Spleen (tissue), 7 donors: Measurements from ENCODE around the gene ATXN3L.

Experiments
- CTCF ChIP-seq, 11 experiments: fragments of 200-600 bp in 7 of 11; fragments of 450-650 bp in 4 of 11; sonication (generic) in 4 of 11; IDR thresholded peaks in 8 of 11; conservative IDR thresholded peaks in 3 of 11; 1 replicate in 7 of 11; 2 replicates in 4 of 11; pipeline versions ENCODE4 v1.4.0 to v1.8.0; 2016 to 2021; ENCODE audit warnings: antibody characterized with exemption in 11 of 11, inconsistent platforms in 4 of 11, mild to moderate bottlenecking in 1 of 11
- POLR2A ChIP-seq, 3 donors: fragments of 450-650 bp; IDR thresholded peaks; one replicate each; pipeline ENCODE4 v1.5.1; 2017; ENCODE audit warnings: antibody characterized with exemption in 3 of 3, mild to moderate bottlenecking in 1 of 3
- POLR2AphosphoS5 ChIP-seq, 3 donors: sonication (generic); formaldehyde crosslinking; IDR thresholded peaks; one replicate each; pipeline ENCODE4 v1.5.1; 2017; ENCODE audit warnings: antibody characterized with exemption in 3 of 3
- donor health status: DM: no; HTN: no; CAD: no; lungs with moderate emphysema.
- donor health status: DM: no; HTN: no; CAD: no.
- donor health status: DM: no; HTN: no; CAD: no.

- TF ChIP-seq CTCF (IDR thresholded peaks at IDR 0.05 in 8 of 11, conservative IDR thresholded peaks at IDR 0.05 in 3 of 11) (no peak), POLR2A (IDR thresholded peaks at IDR 0.05) (no peak), POLR2AphosphoS5 (IDR thresholded peaks at IDR 0.05) (no peak)
Observed at GRCh38 chrX:13365161-13365560, 45.3 kb upstream of the ATXN3L start.
